Lower lobe of right lung (tissue), 2 donors: ENCODE results near the gene SLITRK3. TPM values are rescaled to one million over a fixed set of nuclear protein-coding genes. Genes with fewer than 3 reads are reported as not detected.
"Not testable (repeated sequence)": the region's sequence is repeated elsewhere in the genome, so short reads cannot be mapped to it uniquely, and the experiment has no call there.

Experiments used
- ATAC-seq, 2 donors: fragments of 200-7000 bp; cut with Tn5 transposase; one replicate each; pipeline ENCODE4 v1.9.1; 2020 to 2022; ENCODE audit warnings: mild to moderate bottlenecking in 2 of 2, moderate library complexity in 2 of 2
- DNase-seq: peaks from one replicate; pipeline ENCODE4 v3.0.0-alpha.2; 2020
- H3K27ac ChIP-seq: fragments of 200-600 bp; one replicate; pipeline ENCODE4 v1.8.0; 2022
- H3K27me3 ChIP-seq: fragments of 200-600 bp; one replicate; pipeline ENCODE4 v1.8.0; 2022; ENCODE audit warnings: low read depth
- H3K36me3 ChIP-seq: fragments of 200-600 bp; one replicate; pipeline ENCODE4 v1.8.0; 2022; ENCODE audit warnings: mild to moderate bottlenecking
- H3K4me1 ChIP-seq: fragments of 200-600 bp; one replicate; pipeline ENCODE4 v1.8.0; 2022
- H3K4me3 ChIP-seq: fragments of 200-600 bp; one replicate; pipeline ENCODE4 v1.8.0; 2022; ENCODE audit warnings: mild to moderate bottlenecking
- H3K9me3 ChIP-seq: fragments of 200-600 bp; one replicate; pipeline ENCODE4 v1.8.0; 2022
- CTCF ChIP-seq: fragments of 200-600 bp; IDR thresholded peaks from one replicate; pipeline ENCODE4 v1.8.0; 2022; ENCODE audit warnings: antibody characterized with exemption, mild to moderate bottlenecking
- intact Hi-C: fragments of 100-400 bp; cut with DNase I; formaldehyde crosslinking; loops from one replicate; pipeline ENCODE4 v1.11.0; 2022
- total RNA-seq: library from RNA; stranded (reverse); fragmentation: NEBNext Ultra II Directional; extraction: Animal tissue kit (Norgen Biotek cat#: 25700); gene quantifications from one replicate; pipeline ENCODE4 v1.2.1, GENCODE V29; 2021
- donor health status: DM: no; HTN: yes; CAD: no; lungs with severe emphysema.

Gene SLITRK3
- total RNA-seq, 1 donor from 2014 or later, result 0.65 TPM

GRCh38 chr3:165148876-165149441 lies 47.2 kb downstream of the SLITRK3 start:
- Histone ChIP-seq H3K9me3 (no peaks in the 10 kb centered on the region), H3K4me1 (no peaks in the 10 kb centered on the region), H3K27ac (no peak overlapping the region), H3K27me3 (no peaks in the 10 kb centered on the region), H3K4me3 (no peak overlapping the region), H3K36me3 (no peaks in the 10 kb centered on the region)
- ATAC-seq (no peak), DNase-seq (no peak)
- intact Hi-C loops, result no loop called here
- TF ChIP-seq CTCF, result no peak

- H3K27ac ChIP-seq, result no peak overlapping the region
- DNase-seq (no peak), ATAC-seq (no peak)
- no peak overlapping the region for H3K4me3 ChIP-seq
- no peaks in the 10 kb centered on the region for H3K4me1 ChIP-seq
- no peaks in the 10 kb centered on the region for H3K36me3 ChIP-seq
- no peak for TF ChIP-seq CTCF
- H3K9me3 ChIP-seq, result no peaks in the 10 kb centered on the region
- H3K27me3 ChIP-seq, result no peaks in the 10 kb centered on the region
- intact Hi-C loops, result no loop called here
Observed at GRCh38 chr3:165144271-165144670, 51.9 kb downstream of the SLITRK3 start.

- DNase-seq, H3K36me3 ChIP-seq, H3K4me3 ChIP-seq, H3K27me3 ChIP-seq, H3K4me1 ChIP-seq, ATAC-seq, intact Hi-C loops, H3K9me3 ChIP-seq, H3K27ac ChIP-seq: not testable (repeated sequence)
Observed at GRCh38 chr3:165139918-165140317, 56.3 kb downstream of the SLITRK3 start.

Other genes starting within 250 kb of the SLITRK3 start
- not detected for gene SI, start 117.9 kb downstream of the SLITRK3 start, total RNA-seq